Kasumi-1 (cell line): ENCODE results near the gene ZNF530.

ENCODE experiments used
- DNase-seq, 2 experiments: peaks; one replicate each; lab custom pipeline; 2025; lab: John Stamatoyannopoulos, UW

The ZNF530 gene

DNA sequence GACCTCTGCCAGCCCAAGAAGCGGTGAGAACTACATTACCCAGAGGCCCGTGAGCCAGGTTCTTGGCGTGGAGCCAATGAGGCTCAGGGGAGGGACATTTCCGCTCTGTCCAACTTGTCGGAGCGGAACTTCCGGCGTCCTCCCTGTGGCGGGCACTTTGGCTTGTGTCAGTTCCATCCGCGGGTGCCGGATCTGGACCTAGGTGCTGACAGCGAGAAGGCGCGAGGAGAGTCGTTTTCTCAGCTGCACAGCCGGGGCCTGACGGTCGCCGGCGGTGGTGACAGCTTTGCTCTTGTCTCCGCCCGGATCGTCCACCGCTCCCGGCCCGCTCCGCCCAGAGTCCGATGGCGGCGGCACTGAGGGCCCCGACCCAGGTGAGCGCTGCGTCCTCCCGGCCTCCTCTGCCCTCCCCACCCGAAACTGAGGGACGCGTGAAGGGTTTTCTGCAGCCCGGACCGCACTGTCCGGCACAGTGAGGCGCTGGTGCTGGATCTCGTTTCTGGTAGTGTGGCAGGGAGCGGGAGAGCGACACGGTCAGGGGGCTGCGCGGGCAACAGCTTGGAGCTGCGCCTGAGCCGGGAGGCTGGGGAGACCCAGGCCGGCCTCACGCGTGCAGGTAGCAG lies at the start of gene ZNF530:
ZNF530 (plus strand) TSS at position 125 of the 623 bp plus-strand sequence. CDS start 4,461 bp downstream, outside the sequence.
- peak; percentile 74 to 87 for DNase-seq

GRCh38 chr19:57552432-57552831 lies 47.3 kb upstream of the ZNF530 start:
- no peak for DNase-seq

GRCh38 chr19:57557659-57558058 lies 42.0 kb upstream of the ZNF530 start:
- no peak for DNase-seq

GRCh38 chr19:57558525-57558924 lies 41.2 kb upstream of the ZNF530 start:
- DNase-seq, result peak in 1 of 2 experiments; percentile 33

DNA sequence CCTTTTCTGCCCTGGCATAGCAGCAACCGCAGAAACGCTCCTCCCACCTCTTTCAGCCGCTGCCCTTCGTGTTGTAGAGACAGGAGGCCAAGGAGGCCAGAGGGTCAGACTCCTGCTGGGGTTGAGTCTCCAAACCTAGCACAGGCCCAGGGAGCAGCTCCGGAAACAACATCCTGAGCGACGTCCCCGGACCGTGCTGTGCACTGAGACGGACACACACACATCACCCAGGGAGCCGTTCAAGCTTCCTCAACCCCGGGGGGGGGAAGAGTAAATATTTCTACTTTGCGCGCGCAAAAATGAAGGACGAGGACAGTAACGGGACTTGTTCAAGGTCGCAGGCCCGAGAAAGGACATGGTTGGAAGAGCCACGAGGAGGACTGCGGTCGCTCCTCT lies 40.7 kb upstream of the ZNF530 start:
- DNase-seq, result no peak

GRCh38 chr19:57559404-57560025 lies 40.2 kb upstream of the ZNF530 start, which contains the start of gene ZNF550:
ZNF550 (minus strand) TSS chr19:57559863; CDS start chr19:57559682, 181 bp downstream.
- DNase-seq, result peak; percentile 80 to 87

- no peak for DNase-seq
Observed at GRCh38 chr19:57560049-57560491, 39.6 kb upstream of the ZNF530 start.

GRCh38 chr19:57563547-57563946 lies 36.1 kb upstream of the ZNF530 start:
- no peak for DNase-seq

DNA sequence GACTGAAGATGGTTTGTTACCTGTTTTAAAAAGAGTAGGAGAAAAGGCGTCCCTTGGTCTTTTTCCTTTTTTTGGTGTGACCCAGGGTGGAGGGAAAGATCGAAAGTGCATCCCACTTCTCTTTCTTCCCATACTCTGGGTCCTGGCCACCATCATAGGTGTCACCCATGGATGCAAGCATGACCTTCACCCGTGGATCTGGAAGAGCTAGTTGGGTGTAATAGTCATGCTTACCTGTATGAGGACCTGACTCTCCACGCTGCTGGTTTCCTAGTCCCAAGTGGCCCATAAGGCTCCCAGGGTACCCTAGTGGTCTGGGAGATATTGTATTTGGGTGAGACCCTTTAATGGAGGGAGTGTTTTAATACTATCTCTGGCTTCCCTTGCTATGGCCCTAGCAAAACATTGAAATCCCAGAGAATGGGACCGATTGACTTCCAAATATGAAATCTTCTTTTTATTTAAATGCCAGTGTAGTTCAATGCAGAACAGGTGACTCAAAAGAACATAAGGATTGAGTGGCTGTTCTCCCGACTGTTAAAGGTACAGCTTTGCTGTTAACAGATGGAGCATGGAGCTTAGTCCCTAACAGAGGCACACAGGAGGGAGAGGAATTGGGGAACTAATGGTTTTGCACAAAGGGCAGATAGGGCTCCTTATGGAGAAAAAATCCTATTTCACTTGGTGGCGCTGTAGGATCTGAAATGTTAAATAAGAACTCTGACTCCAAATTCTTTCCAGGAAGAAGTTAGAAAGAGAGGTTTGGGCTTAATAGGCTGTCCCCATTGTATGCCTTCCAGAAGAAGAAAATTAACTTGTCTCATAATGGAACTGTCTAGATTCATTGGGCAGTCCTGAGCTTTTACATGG lies 33.1 kb upstream of the ZNF530 start:
- peak; percentile 20 to 32 for DNase-seq

DNA sequence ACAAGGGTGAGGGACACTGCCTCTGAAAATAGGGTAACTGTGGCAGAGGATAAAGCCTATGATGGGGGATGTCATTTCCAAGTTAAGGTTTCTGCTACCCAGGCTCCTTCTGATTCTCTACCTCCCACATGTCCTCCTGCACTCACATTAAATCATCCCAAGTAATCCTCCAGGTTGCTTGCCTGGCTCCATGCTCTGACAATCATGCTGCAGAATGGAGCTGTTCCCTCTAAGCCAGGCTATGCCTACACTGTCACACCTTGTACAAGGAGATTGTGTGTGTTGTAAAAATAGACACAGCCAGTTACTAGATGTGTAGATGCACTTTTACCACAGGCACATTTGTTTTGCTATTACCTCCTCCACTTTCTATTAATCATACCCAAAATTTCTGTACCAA lies 29.0 kb upstream of the ZNF530 start:
- DNase-seq, result no peak

DNA sequence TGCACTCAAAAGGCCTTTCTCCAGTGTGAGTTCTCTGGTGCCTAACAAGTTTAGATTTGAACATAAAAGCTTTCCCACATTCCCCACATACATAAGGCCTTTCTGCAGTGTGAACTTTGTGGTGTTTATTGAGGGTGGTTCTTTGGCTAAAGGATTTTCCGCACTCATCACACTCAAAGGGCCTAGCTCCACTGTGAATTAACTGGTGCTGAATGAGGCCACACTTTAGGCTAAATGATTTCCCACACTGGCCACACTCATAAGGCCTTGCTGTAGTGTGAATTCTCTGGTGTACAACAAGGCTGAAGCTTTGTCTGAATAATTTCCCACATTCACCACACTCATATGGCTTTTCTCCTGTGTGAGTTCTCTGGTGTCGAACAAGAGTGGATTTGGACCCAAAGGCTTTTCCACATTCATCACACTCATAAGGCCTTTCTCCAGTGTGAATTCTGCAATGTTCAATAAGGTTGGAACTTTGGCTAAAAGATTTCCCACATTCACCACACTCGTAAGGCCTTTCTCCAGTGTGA lies 27.2 kb upstream of the ZNF530 start:
- DNase-seq, result no peak

DNA sequence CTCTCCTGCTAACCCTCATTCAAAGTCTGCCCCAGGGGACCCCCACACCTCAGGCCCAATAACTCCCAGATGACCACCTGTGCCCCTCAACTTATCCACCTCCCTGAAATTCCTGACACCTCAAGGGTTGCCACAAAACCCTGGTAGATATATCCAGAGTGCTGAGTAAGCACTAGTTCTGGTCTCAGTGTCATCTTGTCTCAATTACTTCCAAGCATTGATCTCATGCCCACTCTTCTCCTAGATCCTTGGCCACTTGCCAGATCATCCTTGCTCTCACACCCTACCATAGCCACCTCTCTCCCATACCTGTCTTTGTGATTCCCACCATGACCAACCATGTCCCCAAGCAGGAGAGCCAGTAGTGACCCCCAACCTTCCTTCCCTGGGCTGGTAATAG lies 23.0 kb upstream of the ZNF530 start:
- no peak for DNase-seq

DNA sequence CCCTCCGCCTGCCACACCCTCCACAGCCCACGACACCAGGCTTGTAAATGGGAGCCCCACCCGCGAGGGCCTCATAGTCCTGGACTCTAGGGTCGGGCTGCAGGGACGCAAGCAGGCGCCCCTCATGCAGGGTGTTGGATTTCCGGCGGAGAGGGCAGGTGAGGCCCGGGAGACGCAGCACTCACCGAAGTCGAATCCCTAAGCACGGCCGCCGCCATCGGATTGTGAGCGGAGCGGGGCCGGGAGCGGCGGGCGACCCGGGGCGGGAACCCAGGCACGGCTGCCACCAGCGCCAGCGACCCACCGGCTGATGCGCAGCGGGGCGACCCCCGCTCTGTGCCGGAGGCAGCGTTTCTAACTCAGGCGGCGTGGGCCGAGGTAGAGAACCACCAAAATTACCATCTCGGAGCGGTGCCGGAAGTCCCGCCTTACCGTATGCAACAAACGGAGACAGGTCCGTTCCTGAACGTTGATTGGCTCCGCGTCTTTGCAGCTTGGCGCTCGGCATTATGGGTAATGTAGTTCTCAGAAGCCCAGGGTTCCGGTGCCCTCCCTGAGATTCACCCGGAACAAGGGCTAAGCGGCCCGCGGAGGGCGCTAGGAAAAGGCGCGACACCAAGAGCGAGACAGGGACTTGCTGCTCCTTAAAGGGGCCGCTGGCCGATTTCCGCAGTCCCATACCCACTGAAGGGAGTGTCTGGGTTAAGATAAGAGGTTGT lies 21.0 kb upstream of the ZNF530 start, which contains the start of gene ZNF416:
ZNF416 (minus strand) TSS at position 425 of the 719 bp plus-strand sequence; CDS start at position 218, 207 bp downstream.
- peak; percentile 98 for DNase-seq

DNA sequence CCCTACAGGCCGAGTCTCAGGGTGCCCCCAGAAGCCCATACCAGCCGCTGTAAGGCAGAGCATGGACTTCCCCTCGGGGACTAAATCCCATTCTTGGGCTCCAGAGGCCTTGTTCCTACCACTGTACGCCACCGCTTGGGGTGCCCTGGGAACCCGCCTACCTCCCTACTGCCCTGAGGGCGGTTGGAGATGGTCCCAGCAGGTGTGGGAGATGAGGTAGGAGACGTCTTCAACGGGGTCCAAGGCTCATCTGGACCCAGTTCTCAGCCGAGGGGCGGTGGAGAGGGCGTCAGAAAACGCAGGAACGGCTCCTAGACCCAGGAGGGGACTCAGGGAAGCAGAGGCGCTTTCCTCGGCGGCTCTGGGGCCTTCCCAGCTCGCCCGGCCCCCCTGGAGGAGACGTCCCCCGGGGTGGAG lies 16.6 kb upstream of the ZNF530 start:
- DNase-seq, result no peak

DNA sequence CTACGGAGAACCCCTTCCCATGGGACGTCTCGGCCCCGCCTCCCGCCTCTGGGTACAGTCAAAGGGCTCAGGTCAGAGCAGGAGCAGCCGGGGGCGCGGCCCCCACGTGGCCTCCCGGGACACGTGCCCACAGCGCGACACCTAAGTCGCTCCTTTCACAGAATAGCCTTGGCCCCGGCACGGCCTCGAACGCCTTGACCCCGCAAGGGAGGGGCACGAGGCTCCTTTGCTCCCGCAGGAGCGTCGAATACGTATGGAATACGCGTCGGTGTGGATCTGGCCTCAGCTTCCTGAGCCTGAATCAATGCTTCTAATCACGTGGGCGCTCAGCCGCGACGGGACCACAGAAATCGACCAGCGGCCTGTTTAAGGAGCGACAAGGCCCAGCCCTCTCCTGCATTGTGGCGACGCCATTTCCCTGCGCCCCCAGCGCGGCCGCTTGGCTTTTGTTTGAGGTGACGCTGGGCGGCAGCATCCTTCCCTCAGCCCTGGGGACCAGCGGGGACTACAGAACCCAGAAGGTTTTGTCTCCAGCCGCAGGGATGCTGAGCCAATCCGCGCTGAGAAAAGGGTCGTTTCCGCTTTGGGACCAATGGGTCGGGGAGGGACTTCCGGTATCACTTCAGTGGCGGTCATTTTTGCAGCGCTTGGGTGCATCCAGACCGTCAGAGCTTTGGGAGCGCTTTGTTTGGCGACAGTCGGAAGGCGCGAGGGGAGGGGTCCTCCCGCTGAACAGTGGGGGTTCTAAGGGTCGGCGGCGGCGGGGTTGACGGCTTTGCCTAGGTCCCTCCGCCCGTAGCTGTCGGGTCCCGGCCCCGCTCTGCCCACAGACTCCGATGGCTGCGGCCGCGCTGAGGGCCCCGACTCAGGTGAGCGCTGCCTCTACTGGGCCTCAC lies 15.9 kb upstream of the ZNF530 start, which contains the start of gene ZIK1:
ZIK1 (plus strand) TSS at position 625 of the 896 bp plus-strand sequence; CDS start at position 837, 212 bp downstream.
- no peak for DNase-seq

DNA sequence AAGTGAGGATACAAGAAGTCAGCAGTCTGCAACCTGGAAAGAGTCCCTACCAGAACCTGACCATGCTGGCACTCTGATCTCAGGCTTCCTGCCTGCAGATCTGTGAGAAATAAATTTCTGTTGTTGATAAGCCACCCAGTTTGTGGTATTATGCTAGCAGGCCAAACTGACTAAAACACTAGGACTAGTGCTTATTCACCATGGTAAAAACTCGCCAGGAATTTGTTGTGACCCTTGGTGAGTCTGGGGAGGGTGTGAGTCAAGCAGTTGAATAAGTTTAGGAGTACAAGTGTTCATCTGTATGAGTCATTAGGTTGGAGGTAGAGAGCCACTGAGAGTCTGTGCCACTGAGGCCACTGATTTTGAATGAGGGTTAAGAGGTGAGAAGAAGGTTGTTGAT lies 12.2 kb upstream of the ZNF530 start:
- no peak for DNase-seq

DNA sequence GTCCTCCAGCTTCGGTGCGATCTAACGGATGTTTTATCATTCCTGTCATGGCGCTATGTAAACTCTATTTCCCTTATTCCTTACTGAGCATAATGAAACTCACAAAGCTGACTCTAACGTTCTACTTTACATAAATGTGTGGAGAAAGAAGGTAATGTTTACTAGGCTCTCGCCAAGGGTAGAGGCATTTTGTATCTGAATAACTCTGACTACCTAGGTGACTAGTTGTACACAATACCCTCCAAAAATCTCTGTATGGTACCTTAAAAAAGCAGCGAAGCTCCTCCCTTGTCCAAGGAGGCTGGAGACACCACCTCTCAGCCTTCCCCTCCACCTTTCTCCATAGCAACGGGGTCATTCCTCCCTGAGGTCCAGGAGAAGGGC lies 316 bp upstream of the ZNF530 start:
- DNase-seq, result no peak

- no peak for DNase-seq
Observed at GRCh38 chr19:57606931-57607330, 7.2 kb downstream of the ZNF530 start.

GRCh38 chr19:57611113-57611512 lies 11.4 kb downstream of the ZNF530 start:
- no peak for DNase-seq
